IMR-90 (cell line): ENCODE measurements around the gene GCK. TPM values are rescaled to one million over a fixed set of nuclear protein-coding genes. Genes with fewer than 3 reads are reported as not detected.

ENCODE experiments used
- ATAC-seq: fragments of 200-7000 bp; cut with Tn5 transposase; 2 replicates; pipeline ENCODE4 v1.9.1; 2020; ENCODE audit warnings: low read depth, mild to moderate bottlenecking, moderate library complexity
- BruUV-seq: library from RNA; stranded (reverse); fragments of 400-500 nt; replicated peaks from 2 replicates; lab custom pipeline; 2021; lab: Mats Ljungman, UMichigan
- CTCF ChIA-PET: fragments of 300-600 bp; formaldehyde crosslinking; extraction: SDS; loops from one replicate; lab custom pipeline; 2021; ENCODE audit warnings: antibody characterized with exemption; lab: Yijun Ruan, JAX
- POLR2A ChIA-PET: fragments of 300-600 bp; sonication (Branson Sonifier 250); formaldehyde crosslinking; loops from one replicate; lab custom pipeline; 2022; ENCODE audit warnings: antibody characterized with exemption; ENCODE audit not compliant: unreplicated experiment; lab: Charles Lee
- DNase-seq: peaks from one replicate; pipeline ENCODE4 v3.0.0; 2013
- H2AFZ ChIP-seq: replicated peaks from 2 replicates; pipeline ENCODE3; 2013; ENCODE audit warnings: low read length, mild to moderate bottlenecking; ENCODE audit not compliant: poor library complexity
- H2AK5ac ChIP-seq: 2 replicates; pipeline ENCODE4 v1.6.1; 2013; ENCODE audit warnings: low read depth, low read length, inconsistent platforms
- H2AK9ac ChIP-seq: replicated peaks from 2 replicates; pipeline ENCODE3; 2013; ENCODE audit warnings: mild to moderate bottlenecking, low read depth, low read length, moderate library complexity; ENCODE audit not compliant: poor library complexity
- H2BK120ac ChIP-seq: 2 replicates; pipeline ENCODE4 v1.6.1; 2013; ENCODE audit warnings: low read depth, low read length, inconsistent platforms
- H2BK15ac ChIP-seq: 3 replicates; pipeline ENCODE4 v1.6.1; 2013; ENCODE audit warnings: low read depth, low read length, inconsistent platforms
- H2BK20ac ChIP-seq: 2 replicates; pipeline ENCODE4 v1.6.1; 2013; ENCODE audit warnings: low read depth, mild to moderate bottlenecking, inconsistent platforms, low read length, moderate library complexity
- H2BK5ac ChIP-seq: 2 replicates; pipeline ENCODE4 v1.6.1; 2013; ENCODE audit warnings: mild to moderate bottlenecking, low read depth, low read length, inconsistent platforms; ENCODE audit not compliant: poor library complexity, severe bottlenecking
- H3K14ac ChIP-seq: replicated peaks from 2 replicates; pipeline ENCODE4 v1.6.1; 2013; ENCODE audit warnings: low read depth, low read length, inconsistent platforms
- H3K18ac ChIP-seq: 2 replicates; pipeline ENCODE4 v1.6.1; 2013; ENCODE audit warnings: low read depth, low read length, control low read depth
- H3K23ac ChIP-seq: 2 replicates; pipeline ENCODE4 v1.6.1; 2013; ENCODE audit warnings: low read depth, low read length, inconsistent platforms
- H3K27ac ChIP-seq: 2 replicates; pipeline ENCODE4 v1.5.1; 2013; ENCODE audit warnings: mild to moderate bottlenecking, control low read depth, low read length; ENCODE audit not compliant: insufficient read depth
- H3K27me3 ChIP-seq: 2 replicates; pipeline ENCODE4 v1.6.1; 2013; ENCODE audit warnings: low read length; ENCODE audit not compliant: control insufficient read depth, insufficient read depth
- H3K36me3 ChIP-seq: 2 replicates; pipeline ENCODE4 v1.6.1; 2013; ENCODE audit warnings: low read length, mixed read lengths; ENCODE audit not compliant: control insufficient read depth, insufficient read depth
- H3K4ac ChIP-seq: 2 replicates; pipeline ENCODE4 v1.6.1; 2013; ENCODE audit warnings: low read depth, low read length, inconsistent platforms
- H3K4me1 ChIP-seq: 2 replicates; pipeline ENCODE4 v1.6.1; 2013; ENCODE audit warnings: low read length, mixed read lengths; ENCODE audit not compliant: control insufficient read depth, insufficient read depth
- H3K4me2 ChIP-seq: 2 replicates; pipeline ENCODE4 v1.6.1; 2013; ENCODE audit warnings: low read depth, mild to moderate bottlenecking, control low read depth, low read length, moderate library complexity
- H3K4me3 ChIP-seq: 2 replicates; pipeline ENCODE4 v1.5.1; 2013; ENCODE audit warnings: low read depth, mild to moderate bottlenecking, control low read depth, low read length, moderate library complexity; ENCODE audit not compliant: insufficient read depth
- H3K56ac ChIP-seq: 2 replicates; pipeline ENCODE4 v1.6.1; 2013; ENCODE audit warnings: low read length, inconsistent platforms; ENCODE audit not compliant: insufficient read depth; ENCODE audit errors: extremely low read depth
- H3K79me1 ChIP-seq, 2 experiments: 2 replicates each; pipeline ENCODE4 v1.6.1; 2013; ENCODE audit warnings: low read length in 2 of 2, inconsistent platforms in 1 of 2, low read depth in 1 of 2
- H3K9ac ChIP-seq: 2 replicates; pipeline ENCODE4 v1.6.1; 2013; ENCODE audit warnings: low read depth, low read length, control low read depth
- H3K9me1 ChIP-seq: 2 replicates; pipeline ENCODE4 v1.6.1; 2013; ENCODE audit warnings: low read length, inconsistent platforms; ENCODE audit not compliant: insufficient read depth
- H3K9me3 ChIP-seq: 2 replicates; pipeline ENCODE4 v1.6.1; 2013; ENCODE audit warnings: low read length; ENCODE audit not compliant: control insufficient read depth, insufficient read depth
- H4K20me1 ChIP-seq: 2 replicates; pipeline ENCODE4 v1.6.1; 2013; ENCODE audit warnings: low read length, inconsistent platforms; ENCODE audit not compliant: insufficient read depth
- H4K5ac ChIP-seq: 2 replicates; pipeline ENCODE4 v1.6.1; 2013; ENCODE audit warnings: mild to moderate bottlenecking, low read depth, low read length, control low read depth
- H4K8ac ChIP-seq, 2 experiments: 2 replicates each; pipeline ENCODE4 v1.6.1; 2013; ENCODE audit warnings: low read depth in 2 of 2, low read length in 2 of 2, control low read depth in 1 of 2, inconsistent platforms in 1 of 2
- H4K91ac ChIP-seq: 2 replicates; pipeline ENCODE4 v1.6.1; 2013; ENCODE audit warnings: low read depth, low read length, inconsistent platforms; ENCODE audit not compliant: insufficient read depth
- BHLHE40 ChIP-seq: fragments of 150-350 bp; IDR thresholded peaks from 2 replicates; pipeline ENCODE4 v1.6.1; 2016; ENCODE audit warnings: mild to moderate bottlenecking, low read depth, low read length
- CEBPB ChIP-seq: IDR thresholded peaks from 2 replicates; pipeline ENCODE4 v1.6.1; 2012; ENCODE audit warnings: low read depth, low read length, improper control_type of control experiment
- CHD1 ChIP-seq: IDR thresholded peaks from 2 replicates; pipeline ENCODE4 v1.6.1; 2012; ENCODE audit warnings: low read depth, low read length, improper control_type of control experiment
- CTCF ChIP-seq: conservative IDR thresholded peaks from 2 replicates; pipeline ENCODE4 v1.5.1; 2012; ENCODE audit warnings: mild to moderate bottlenecking, low read depth, low read length, improper control_type of control experiment
- ELK1 ChIP-seq: fragments of 150-350 bp; IDR thresholded peaks from 2 replicates; pipeline ENCODE4 v1.6.1; 2016; ENCODE audit warnings: low read depth, mild to moderate bottlenecking, low read length, moderate library complexity, borderline replicate concordance
- FOS ChIP-seq: fragments of 150-350 bp; IDR thresholded peaks from 2 replicates; pipeline ENCODE4 v1.6.1; 2016; ENCODE audit warnings: low read depth, low read length
- MAFK ChIP-seq: IDR thresholded peaks from 2 replicates; pipeline ENCODE4 v1.6.1; 2012; ENCODE audit warnings: low read depth, low read length, improper control_type of control experiment
- MAZ ChIP-seq: IDR thresholded peaks from 2 replicates; pipeline ENCODE4 v1.6.1; 2012; ENCODE audit warnings: low read depth, mild to moderate bottlenecking, low read length, improper control_type of control experiment, moderate library complexity, borderline replicate concordance
- MXI1 ChIP-seq: IDR thresholded peaks from 2 replicates; pipeline ENCODE4 v1.6.1; 2012; ENCODE audit warnings: low read depth, mild to moderate bottlenecking, low read length, moderate library complexity, borderline replicate concordance
- NFE2L2 ChIP-seq: fragments of 150-350 bp; IDR thresholded peaks from 2 replicates; pipeline ENCODE4 v1.6.1; 2016; ENCODE audit warnings: low read depth, mild to moderate bottlenecking, low read length
- POLR2A ChIP-seq: IDR thresholded peaks from 2 replicates; pipeline ENCODE4 v1.6.1; 2012; ENCODE audit warnings: mild to moderate bottlenecking, low read depth, low read length
- RAD21 ChIP-seq: IDR thresholded peaks from 2 replicates; pipeline ENCODE4 v1.6.1; 2012; ENCODE audit warnings: low read length, improper control_type of control experiment
- RCOR1 ChIP-seq: IDR thresholded peaks from 2 replicates; pipeline ENCODE4 v1.6.1; 2012; ENCODE audit warnings: mild to moderate bottlenecking, low read length, improper control_type of control experiment; ENCODE audit not compliant: insufficient replicate concordance
- RFX5 ChIP-seq: IDR thresholded peaks from 2 replicates; pipeline ENCODE4 v1.8.0; 2012; ENCODE audit warnings: low read depth, mild to moderate bottlenecking, low read length, moderate library complexity
- SMC3 ChIP-seq: fragments of 150-350 bp; IDR thresholded peaks from 2 replicates; pipeline ENCODE4 v1.6.1; 2016; ENCODE audit warnings: low read depth, mild to moderate bottlenecking, antibody characterized with exemption, low read length, moderate library complexity
- USF2 ChIP-seq: fragments of 150-350 bp; IDR thresholded peaks from 2 replicates; pipeline ENCODE4 v1.6.1; 2017; ENCODE audit warnings: mild to moderate bottlenecking, antibody characterized with exemption, low read length, low read depth
- WGBS, 2 experiments: methylation state at CpG; one replicate each; pipeline versions ENCODE4 v1.1.5 to v1.1.7; 2013; ENCODE audit warnings: missing lambda C conversion rate in 2 of 2; ENCODE audit not compliant: insufficient read length in 1 of 2; ENCODE audit errors: extremely low coverage in 2 of 2; 5-methylcytosine and 5-hydroxymethylcytosine counted together
- dilution Hi-C: fragments of 300-500 bp; cut with HindIII; formaldehyde crosslinking; loops from one replicate; pipeline ENCODE4 v1.14.3; 2018; ENCODE audit warnings: low sequenced_read_pairs; ENCODE audit not compliant: unreplicated experiment
- in situ Hi-C: fragments of 300-500 bp; cut with MboI; formaldehyde crosslinking; loops from 3 replicates; pipeline ENCODE4 v1.14.3; 2019; ENCODE audit warnings: low sequenced_read_pairs, inconsistent platforms, mixed read lengths
- intact Hi-C: fragments of 100-400 bp; cut with micrococcal nuclease; formaldehyde crosslinking; loops from 2 replicates; pipeline ENCODE4 v1.10.0; 2022
- polyA plus RNA-seq, 3 experiments: library from polyadenylated mRNA; depleted of rRNA; stranded (reverse); fragments of >200 nt; gene quantifications; 2 replicates each; pipeline ENCODE4 v1.2.3, GENCODE V29; 2012; ENCODE audit warnings: low replicate concordance in 1 of 3
- total RNA-seq: library from RNA; depleted of rRNA; stranded (reverse); fragments of >200 nt; gene quantifications from 2 replicates; pipeline ENCODE4 v1.2.3, GENCODE V29; 2012

Gene GCK
- total and polyA plus RNA-seq, 2 of the 4 experiments (the other 2 are of a cell fraction), result 0.14 to 0.18 TPM

- ChIA-PET CTCF (no interaction called here), POLR2A (no interaction called here)
- Histone ChIP-seq H2AFZ (no peak overlapping the region), H2BK5ac (no peak overlapping the region), H2BK120ac (no peak overlapping the region), H4K91ac (no peak overlapping the region), H3K18ac (no peak overlapping the region), H3K56ac (no peak overlapping the region), H4K8ac (no peak overlapping the region), H3K9ac (no peak overlapping the region), H2AK9ac (peak overlapping the region; percentile 33), H2BK15ac (no peak overlapping the region), H3K4me1 (peaks cover 36% of the 10 kb centered on the region), H3K9me1 (peaks cover 25% of the 10 kb centered on the region), H3K4me3 (no peak overlapping the region), H2AK5ac (no peak overlapping the region), H3K36me3 (no peaks in the 10 kb centered on the region), H3K27ac (no peak overlapping the region), H4K5ac (no peak overlapping the region), H3K79me1 (no peaks in the 10 kb centered on the region; a peak in 1 of 4 replicates), H3K9me3 (no peaks in the 10 kb centered on the region), H2BK20ac (no peak overlapping the region), H4K20me1 (no peaks in the 10 kb centered on the region), H3K23ac (no peak overlapping the region), H3K14ac (peak overlapping the region; percentile 36; the same call in 1 of the 2 replicates), H3K4me2 (no peak overlapping the region), H3K27me3 (no peaks in the 10 kb centered on the region), H3K4ac (0 out of 2 replicates have a peak overlapping the region, but pooled peaks have one; percentile 31)
- in situ Hi-C loops, result no loop called here
- intact Hi-C loops, result no loop called here
- no peak for TF ChIP-seq CTCF
- no peak for TF ChIP-seq RFX5
- no peak for TF ChIP-seq FOS
- TF ChIP-seq BHLHE40, result no peak
- no peak for TF ChIP-seq ELK1
- TF ChIP-seq MXI1, result no peak
- TF ChIP-seq CHD1, result no peak
- TF ChIP-seq RCOR1, result no peak
- no peak for TF ChIP-seq RAD21
- TF ChIP-seq POLR2A, result no peak
- no peak for TF ChIP-seq USF2
- TF ChIP-seq NFE2L2, result no peak
- TF ChIP-seq SMC3, result no peak
- TF ChIP-seq MAZ, result no peak
- TF ChIP-seq MAFK, result no peak
- TF ChIP-seq CEBPB, result no peak
- dilution Hi-C loops, result no loop called here
- DNase-seq (no peak), ATAC-seq (no peak)
- 80% methylated on average over 1 of the region's 8 CpGs; no CpG with 5 or more reads in 1 of the 2 experiments for WGBS, 2 experiments
- BruUV-seq, result no TSS peak
Measured at GRCh38 chr7:44103566-44103922, 85.7 kb downstream of the GCK start.
